Mesenchymal stem cell (in vitro differentiated cells and primary cell): ENCODE data around the gene ITIH1.
A peak's percentile ranks its signal among the peaks of the same experiment; 100 is the strongest.

Source experiments
- DNase-seq: peaks from one replicate; pipeline ENCODE4 v3.0.0-alpha.2; 2013
- H2AFZ ChIP-seq: one replicate; pipeline ENCODE4 v1.6.1; 2013; ENCODE audit warnings: low read depth, mild to moderate bottlenecking, control low read depth, inconsistent platforms, low read length, moderate library complexity
- H2AK5ac ChIP-seq: 2 replicates; pipeline ENCODE4 v1.6.1; 2013; ENCODE audit warnings: low read length, moderate library complexity, mild to moderate bottlenecking, inconsistent platforms; ENCODE audit not compliant: severe bottlenecking
- H2BK120ac ChIP-seq: one replicate; pipeline ENCODE4 v1.6.1; 2013; ENCODE audit warnings: low read depth, mild to moderate bottlenecking, inconsistent platforms, low read length, moderate library complexity
- H2BK12ac ChIP-seq, 2 experiments: one replicate each; pipeline ENCODE4 v1.6.1; 2013; ENCODE audit warnings: inconsistent platforms in 2 of 2, low read length in 2 of 2, mild to moderate bottlenecking in 2 of 2, moderate library complexity in 2 of 2, control low read depth in 1 of 2
- H2BK15ac ChIP-seq: one replicate; pipeline ENCODE4 v1.6.1; 2013; ENCODE audit warnings: mild to moderate bottlenecking, low read depth, inconsistent platforms; ENCODE audit not compliant: poor library complexity, severe bottlenecking
- H2BK5ac ChIP-seq: 2 replicates; pipeline ENCODE4 v1.6.1; 2013; ENCODE audit warnings: low read depth, mild to moderate bottlenecking, low read length, control low read depth, inconsistent platforms; ENCODE audit not compliant: poor library complexity, severe bottlenecking
- H3K14ac ChIP-seq, 2 experiments: one replicate each; pipeline ENCODE4 v1.6.1; 2013; ENCODE audit warnings: inconsistent platforms in 2 of 2, low read length in 2 of 2, control low read depth in 1 of 2, mild to moderate bottlenecking in 1 of 2, moderate library complexity in 1 of 2
- H3K18ac ChIP-seq, 2 experiments: one replicate each; pipeline ENCODE4 v1.6.1; 2013; ENCODE audit warnings: inconsistent platforms in 2 of 2, low read length in 2 of 2, control low read depth in 1 of 2, low read depth in 1 of 2, mild to moderate bottlenecking in 1 of 2
- H3K23ac ChIP-seq, 2 experiments: one replicate each; pipeline ENCODE4 v1.6.1; 2013; ENCODE audit warnings: inconsistent platforms in 2 of 2, low read length in 2 of 2, mild to moderate bottlenecking in 2 of 2, moderate library complexity in 2 of 2, control low read depth in 1 of 2
- H3K27ac ChIP-seq: 2 replicates; pipeline ENCODE4 v1.5.1; 2013; ENCODE audit warnings: mild to moderate bottlenecking, moderate library complexity, low read length, control low read depth, inconsistent platforms; ENCODE audit not compliant: poor library complexity, severe bottlenecking
- H3K27me3 ChIP-seq, 2 experiments: 2 replicates each; pipeline versions ENCODE4 v1.6.1 to v1.7.0; 2013; ENCODE audit warnings: low read length in 2 of 2, mild to moderate bottlenecking in 2 of 2, moderate library complexity in 2 of 2, control low read depth in 1 of 2, inconsistent platforms in 1 of 2; ENCODE audit not compliant: control insufficient read depth in 1 of 2, insufficient read depth in 1 of 2
- H3K36me3 ChIP-seq, 2 experiments: 2 replicates each; pipeline versions ENCODE4 v1.6.1 to v1.7.0; 2013; ENCODE audit warnings: low read length in 2 of 2, control low read depth in 1 of 2, inconsistent platforms in 1 of 2, low read depth in 1 of 2, mild to moderate bottlenecking in 1 of 2; ENCODE audit not compliant: insufficient read depth in 2 of 2, control insufficient read depth in 1 of 2
- H3K4ac ChIP-seq, 2 experiments: one replicate each; pipeline ENCODE4 v1.6.1; 2013; ENCODE audit warnings: inconsistent platforms in 2 of 2, low read length in 2 of 2, mild to moderate bottlenecking in 2 of 2, moderate library complexity in 2 of 2, control low read depth in 1 of 2, low read depth in 1 of 2
- H3K4me1 ChIP-seq: 2 replicates; pipeline ENCODE4 v1.6.1; 2013; ENCODE audit warnings: low read depth, low read length, control low read depth; ENCODE audit not compliant: control insufficient read depth, insufficient read depth
- H3K4me2 ChIP-seq: 2 replicates; pipeline ENCODE4 v1.6.1; 2013; ENCODE audit warnings: low read length, mild to moderate bottlenecking, inconsistent platforms; ENCODE audit not compliant: poor library complexity, severe bottlenecking
- H3K4me3 ChIP-seq, 2 experiments: 2 replicates each; pipeline versions ENCODE4 v1.5.1 to v1.7.0; 2013; ENCODE audit warnings: low read length in 2 of 2, mild to moderate bottlenecking in 2 of 2, control low read depth in 1 of 2, low read depth in 1 of 2; ENCODE audit not compliant: insufficient read depth in 1 of 2
- H3K79me1 ChIP-seq: replicated peaks from 2 replicates; pipeline ENCODE4 v1.6.1; 2013; ENCODE audit warnings: mild to moderate bottlenecking, control low read depth, low read length, inconsistent platforms; ENCODE audit not compliant: poor library complexity, severe bottlenecking
- H3K9ac ChIP-seq: 2 replicates; pipeline ENCODE4 v1.7.0; 2013; ENCODE audit warnings: mild to moderate bottlenecking, low read length, moderate library complexity
- H3K9me3 ChIP-seq: 2 replicates; pipeline ENCODE4 v1.7.0; 2013; ENCODE audit warnings: mild to moderate bottlenecking, low read length; ENCODE audit not compliant: control insufficient read depth
- H4K8ac ChIP-seq: one replicate; pipeline ENCODE4 v1.6.1; 2013; ENCODE audit warnings: inconsistent platforms, mild to moderate bottlenecking, low read length, moderate library complexity
- H4K91ac ChIP-seq: one replicate; pipeline ENCODE4 v1.6.1; 2013; ENCODE audit warnings: mild to moderate bottlenecking, low read length, inconsistent platforms
- WGBS: methylation state at CpG from one replicate; pipeline ENCODE4 v1.1.7; 2013; ENCODE audit warnings: mixed read lengths; 5-methylcytosine and 5-hydroxymethylcytosine counted together

ITIH1 gene

GRCh38 chr3:52763466-52763865 is 13.9 kb upstream of the ITIH1 start:
- H3K23ac ChIP-seq, result no peak overlapping the region
- no peak overlapping the region for H3K9ac ChIP-seq
- no peak overlapping the region for H4K91ac ChIP-seq
- no peak overlapping the region for H2BK5ac ChIP-seq
- H2BK12ac ChIP-seq, result no peak overlapping the region
- H3K27ac ChIP-seq, result no peak overlapping the region
- H3K14ac ChIP-seq, result no peak overlapping the region
- 100% methylated on average over 2 of the region's 2 CpGs for WGBS
- no peak overlapping the region for H3K4me3 ChIP-seq
- peaks cover 5% of the 10 kb centered on the region for H3K79me1 ChIP-seq
- H3K9me3 ChIP-seq, result no peaks in the 10 kb centered on the region
- H2AFZ ChIP-seq, result no peak overlapping the region
- H2BK15ac ChIP-seq, result no peak overlapping the region
- H3K18ac ChIP-seq, result no peak overlapping the region
- no peaks in the 10 kb centered on the region for H3K4me1 ChIP-seq
- no peak for DNase-seq
- H3K4me2 ChIP-seq, result no peak overlapping the region
- H4K8ac ChIP-seq, result no peak overlapping the region
- H3K27me3 ChIP-seq, result no peaks in the 10 kb centered on the region
- H2AK5ac ChIP-seq, result no peak overlapping the region
- no peak overlapping the region for H2BK120ac ChIP-seq
- no peak overlapping the region for H3K4ac ChIP-seq
- peaks cover 18 to 76% of the 10 kb centered on the region in 2 experiments for H3K36me3 ChIP-seq

- Histone ChIP-seq H3K79me1 (peaks cover 8% of the 10 kb centered on the region), H3K27me3 (no peaks in the 10 kb centered on the region), H2BK15ac (no peak overlapping the region), H3K36me3 (peaks cover 9 to 27% of the 10 kb centered on the region in 2 experiments), H2AFZ (no peak overlapping the region), H2AK5ac (no peak overlapping the region), H3K14ac (no peak overlapping the region), H4K8ac (no peak overlapping the region), H3K9ac (peak overlapping the region; percentile 93), H3K4me1 (peaks cover 8% of the 10 kb centered on the region), H2BK120ac (no peak overlapping the region), H2BK12ac (no peak overlapping the region), H3K9me3 (no peaks in the 10 kb centered on the region), H3K4me3 (peak overlapping the region; percentile 92), H3K18ac (no peak overlapping the region), H3K27ac (no peak overlapping the region), H2BK5ac (no peak overlapping the region), H4K91ac (no peak overlapping the region), H3K23ac (no peak overlapping the region), H3K4ac (no peak overlapping the region), H3K4me2 (peak overlapping the region; percentile 86)
- peak; percentile 14 for DNase-seq
- 33% methylated on average over 12 of the region's 13 CpGs for WGBS
These were observed 7.5 kb upstream of the ITIH1 start for GRCh38 chr3:52769786-52770455.

- H3K18ac ChIP-seq, result peak within 1 kb of the TSS; percentile 59 to 65
- H3K4me3 ChIP-seq, result peak within 1 kb of the TSS; percentile 92
- no peak within 1 kb of the TSS for H2AK5ac ChIP-seq
- peak within 1 kb of the TSS; percentile 93 for H3K9ac ChIP-seq
- H3K14ac ChIP-seq, result peak within 1 kb of the TSS in 1 of 2 experiments; percentile 80
- peaks cover 0 to 4% of the 10 kb centered on the region in 2 experiments for H3K27me3 ChIP-seq
- peak within 1 kb of the TSS; percentile 87 for H2AFZ ChIP-seq
- 1% methylated on average over 65 of the region's 67 CpGs for WGBS
- peak within 1 kb of the TSS in 1 of 2 experiments; percentile 20 for H3K23ac ChIP-seq
- H3K79me1 ChIP-seq, result peaks cover 8% of the 10 kb centered on the region
- H2BK12ac ChIP-seq, result no peak within 1 kb of the TSS
- peak within 1 kb of the TSS; percentile 5 to 22 for H3K4ac ChIP-seq
- peak within 1 kb of the TSS; percentile 91 for H4K8ac ChIP-seq
- no peaks in the 10 kb centered on the region for H3K9me3 ChIP-seq
- H3K4me1 ChIP-seq, result peaks cover 8% of the 10 kb centered on the region
- DNase-seq, result peak; percentile 89
- H3K4me2 ChIP-seq, result peak within 1 kb of the TSS; percentile 86
- H2BK5ac ChIP-seq, result no peak within 1 kb of the TSS
- no peak within 1 kb of the TSS for H2BK120ac ChIP-seq
- H3K27ac ChIP-seq, result no peak within 1 kb of the TSS
- peaks cover 6 to 19% of the 10 kb centered on the region in 2 experiments for H3K36me3 ChIP-seq
- no peak within 1 kb of the TSS for H4K91ac ChIP-seq
- peak within 1 kb of the TSS; percentile 91 for H2BK15ac ChIP-seq
These were observed 6.7 kb upstream of the ITIH1 start, which contains the start of gene NEK4 for GRCh38 chr3:52770496-52771333. Gene NEK4, minus strand, starts transcription at chr3:52770940. Its CDS starts 194 bp downstream, at chr3:52770746.

DNA sequence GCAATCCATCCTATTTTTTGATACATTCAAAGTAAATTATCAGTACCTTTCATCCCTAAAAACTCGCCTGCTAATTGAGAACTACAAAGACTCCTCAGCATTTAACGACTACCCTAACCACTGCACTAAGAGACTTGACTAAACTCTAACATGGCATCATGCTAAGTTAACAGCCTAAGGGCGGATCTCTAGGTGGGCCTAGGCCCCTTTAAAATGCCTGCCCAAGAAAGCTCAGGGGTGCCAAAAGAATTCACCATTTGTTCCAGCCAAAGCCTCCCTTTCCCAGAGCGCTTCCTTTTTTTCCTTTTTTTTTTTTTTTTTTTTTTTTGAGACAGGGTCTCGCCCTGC is 6.1 kb upstream of the ITIH1 start:
- Histone ChIP-seq H2BK120ac (no peak overlapping the region), H3K23ac (no peak overlapping the region), H2BK5ac (no peak overlapping the region), H3K4me3 (peak overlapping the region in 1 of 2 experiments; percentile 92), H3K14ac (no peak overlapping the region), H2BK12ac (no peak overlapping the region), H3K79me1 (peaks cover 7% of the 10 kb centered on the region), H3K4me1 (peaks cover 8% of the 10 kb centered on the region), H2AFZ (no peak overlapping the region), H3K4me2 (peak overlapping the region; percentile 86), H2AK5ac (no peak overlapping the region), H2BK15ac (no peak overlapping the region), H3K27ac (no peak overlapping the region), H4K8ac (peak overlapping the region; percentile 75), H3K27me3 (peaks cover 0 to 9% of the 10 kb centered on the region in 2 experiments), H3K9ac (peak overlapping the region; percentile 93), H4K91ac (no peak overlapping the region), H3K36me3 (peaks cover 6 to 13% of the 10 kb centered on the region in 2 experiments), H3K9me3 (no peaks in the 10 kb centered on the region), H3K18ac (no peak overlapping the region), H3K4ac (no peak overlapping the region)
- WGBS, result 62% methylated on average over 5 of the region's 5 CpGs
- DNase-seq, result no peak
